ENCODE results near the gene GPR31. TPM values are rescaled to one million over a fixed set of nuclear protein-coding genes. Genes with fewer than 3 reads are reported as not detected.

Gene GPR31
- total and polyA plus RNA-seq, 9 of the 15 experiments (the other 6 are each of a cell fraction or from before 2014, with no cell fraction given): not detected

GRCh38 chr6:167112421-167112820 is 45.4 kb downstream of the GPR31 start:
- POLR2A ChIA-PET: interaction anchor here (1.0 kb wide), 1 partner anchor 9 kb away, joined by 3 read pairs; no protein-coding TSS in a partner anchor
- CTCF ChIA-PET (ENCODE audit: low intra/inter-chr PET ratio): no interaction called here
- H3K9me3 ChIP-seq (replicated peaks; ENCODE audit: control insufficient read depth, insufficient read depth, low read depth, low read length): no peaks in the 10 kb centered on the region
- H3K4me1 ChIP-seq (replicated peaks in 1 of 2; ENCODE audit: control insufficient read depth in 2 of 2, insufficient read depth in 2 of 2, low read length in 2 of 2): no peaks in the 10 kb centered on the region
- H3K79me2 ChIP-seq (ENCODE audit: control insufficient read depth, insufficient read depth, low read length): no peaks in the 10 kb centered on the region
- DNase-seq (ENCODE audit: extremely low read depth in 1 of 4, low spot score in 3 of 4) (no peak), ATAC-seq (no peak), FAIRE-seq (no peak)
- peaks cover 37 to 78% of the 10 kb centered on the region in 2 experiments for H3K27me3 ChIP-seq (ENCODE audit: control insufficient read depth in 2 of 2, insufficient read depth in 2 of 2, low read length in 2 of 2)
- no peaks in the 10 kb centered on the region for H3K36me3 ChIP-seq (ENCODE audit: control insufficient read depth, insufficient read depth, low read length)
- no peak for TF ChIP-seq MXI1 (IDR thresholded peaks at IDR 0.05; ENCODE audit: low read depth, low read length)
- no peak for TF ChIP-seq ZNF707 (CRISPR knock-in tag; conservative IDR thresholded peaks at IDR 0.05)
- TF ChIP-seq JUNB (CRISPR knock-in tag; conservative IDR thresholded peaks at IDR 0.05): no peak
- TF ChIP-seq ZNF398 (CRISPR knock-in tag; IDR thresholded peaks at IDR 0.05): no peak
- TF ChIP-seq ZNF57 (CRISPR knock-in tag; IDR thresholded peaks at IDR 0.05): no peak
- no peak for TF ChIP-seq ZNF311 (CRISPR knock-in tag; IDR thresholded peaks at IDR 0.05)
- TF ChIP-seq GTF2B (IDR thresholded peaks at IDR 0.05; ENCODE audit: extremely low read depth, insufficient read length): no peak
- TF ChIP-seq ZFP91 (CRISPR knock-in tag; IDR thresholded peaks at IDR 0.05): no peak
- no peak for TF ChIP-seq SMAD4 (CRISPR knock-in tag; conservative IDR thresholded peaks at IDR 0.05)
- no peak for TF ChIP-seq ZZZ3 (IDR thresholded peaks at IDR 0.05)
- in situ Hi-C loops (cut with MboI): no loop called here
- H3K9ac ChIP-seq (ENCODE audit: insufficient read depth in 1 of 2, low read depth in 2 of 2, low read length in 2 of 2): no peak overlapping the region
- no peak overlapping the region for H3K4me3 ChIP-seq
- BruUV-seq (replicated peaks): no TSS peak
- no peaks in the 10 kb centered on the region for H3K9me1 ChIP-seq (ENCODE audit: control insufficient read depth, insufficient read depth, low read length)
- 0% methylated on average over 8 of the region's 8 CpGs for WGBS (ENCODE audit: insufficient coverage, low coverage, missing lambda C conversion rate)
- intact Hi-C loops (cut with micrococcal nuclease): no loop called here
- no peaks in the 10 kb centered on the region; the same call in none of the 2 replicates for H4K20me1 ChIP-seq (replicated peaks; ENCODE audit: control insufficient read depth, insufficient read depth, low read length)
- H3K27ac ChIP-seq (ENCODE audit: extremely low read depth, low read depth, low read length): no peak overlapping the region
- no peak overlapping the region for H2AFZ ChIP-seq (ENCODE audit: low read depth, low read length)
- H3K4me2 ChIP-seq (ENCODE audit: insufficient read depth, low read length): no peak overlapping the region

Measured in K562 (cell line).